Measurements from ENCODE around the gene MINAR2. TPM values are rescaled to one million over a fixed set of nuclear protein-coding genes. Genes with fewer than 3 reads are reported as not detected.

Gene MINAR2
- total RNA-seq (2021) (not detected in 3 replicates), Bru-seq, nascent RNA (percentile 33 among the genes with signal in this experiment)
- long read RNA-seq, experiment 1, partial matches to known transcripts, result 1 of 2 reads
- long read RNA-seq, experiment 1, other reads (novel, unspliced or antisense), result 1 of 2 reads
- long read RNA-seq, experiment 2, result 0 reads
- long read RNA-seq, experiment 3, result 0 reads

DNA sequence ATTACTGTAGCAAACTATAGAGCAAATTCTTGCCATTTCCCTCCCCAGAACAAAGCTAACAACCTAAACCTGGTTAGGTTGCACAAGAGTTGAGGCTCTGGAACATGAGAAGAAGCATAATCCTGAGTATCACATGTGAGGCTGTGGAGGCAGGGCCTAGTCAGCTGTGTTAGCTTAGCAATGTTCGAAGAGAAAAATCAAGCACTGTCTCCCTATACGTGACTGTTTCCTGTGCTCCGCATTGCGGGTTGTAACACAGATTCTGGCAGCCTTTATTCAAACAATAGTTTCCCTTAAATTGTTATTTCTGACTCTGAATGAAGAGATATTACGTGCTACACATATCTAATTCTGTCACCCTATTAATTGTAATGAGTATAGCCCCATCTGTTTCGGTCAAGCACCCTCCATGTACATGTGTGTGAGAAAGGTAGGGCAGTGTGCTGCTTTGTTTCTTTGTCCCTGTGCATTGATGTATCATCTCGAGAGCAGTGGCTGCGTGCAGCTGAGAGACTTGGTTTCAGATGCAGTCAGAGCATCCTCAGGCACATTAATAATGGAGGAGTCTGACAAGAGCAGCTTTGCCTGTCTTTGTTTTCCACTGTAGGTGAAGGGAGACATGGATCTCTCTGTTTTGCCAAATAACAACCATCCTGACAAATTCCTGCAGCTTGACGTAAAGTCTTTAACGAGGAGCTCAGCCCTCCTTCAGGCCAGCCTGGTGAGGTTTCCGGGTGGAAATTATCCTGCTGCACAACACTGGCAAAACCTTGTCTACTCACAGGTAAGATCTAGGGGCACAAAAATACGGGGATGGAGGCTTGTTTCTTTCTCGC lies at the start of gene MINAR2:
Gene MINAR2 (plus strand): TSS at position 523 of the 836 bp plus-strand sequence. CDS start 97 bp downstream, at position 620.
- no peak for DNase-seq (ENCODE audit: low spot score)
- TF ChIP-seq ZNF396 (CRISPR knock-in tag; IDR thresholded peaks at IDR 0.05; ENCODE audit: borderline replicate concordance) (no peak), AR (CRISPR knock-in tag; IDR thresholded peaks at IDR 0.05) (no peak), STAT6 (CRISPR knock-in tag; conservative IDR thresholded peaks at IDR 0.05; ENCODE audit: low read depth) (no peak), FOXK1 (CRISPR knock-in tag; IDR thresholded peaks at IDR 0.05) (no peak), ZNF219 (CRISPR knock-in tag; IDR thresholded peaks at IDR 0.05; ENCODE audit: borderline replicate concordance) (no peak), ZNF425 (CRISPR knock-in tag; conservative IDR thresholded peaks at IDR 0.05) (no peak), ZNF263 (CRISPR knock-in tag; IDR thresholded peaks at IDR 0.05; ENCODE audit: low read depth) (no peak), ZNF423 (CRISPR knock-in tag; IDR thresholded peaks at IDR 0.05) (no peak), CTCF (IDR thresholded peaks at IDR 0.05) (no peak), HMGA2 (CRISPR knock-in tag; IDR thresholded peaks at IDR 0.05) (no peak)
- TF ChIP-seq, protein P1, sequence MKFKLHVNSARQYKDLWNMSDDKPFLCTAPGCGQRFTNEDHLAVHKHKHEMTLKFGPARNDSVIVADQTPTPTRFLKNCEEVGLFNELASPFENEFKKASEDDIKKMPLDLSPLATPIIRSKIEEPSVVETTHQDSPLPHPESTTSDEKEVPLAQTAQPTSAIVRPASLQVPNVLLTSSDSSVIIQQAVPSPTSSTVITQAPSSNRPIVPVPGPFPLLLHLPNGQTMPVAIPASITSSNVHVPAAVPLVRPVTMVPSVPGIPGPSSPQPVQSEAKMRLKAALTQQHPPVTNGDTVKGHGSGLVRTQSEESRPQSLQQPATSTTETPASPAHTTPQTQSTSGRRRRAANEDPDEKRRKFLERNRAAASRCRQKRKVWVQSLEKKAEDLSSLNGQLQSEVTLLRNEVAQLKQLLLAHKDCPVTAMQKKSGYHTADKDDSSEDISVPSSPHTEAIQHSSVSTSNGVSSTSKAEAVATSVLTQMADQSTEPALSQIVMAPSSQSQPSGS (CRISPR knock-in tag; IDR thresholded peaks at IDR 0.05; ENCODE audit: borderline replicate concordance, low read depth), result no peak
- Mint-ChIP-seq H3K4me1 (peaks cover 3% of the 10 kb centered on the region), H3K4me3 (no peak within 1 kb of the TSS), H3K27me3 (ENCODE audit: low read depth) (no peaks in the 10 kb centered on the region), H3K27ac (0 out of 2 replicates have a peak within 1 kb of the TSS, but pooled peaks have one; percentile 22), H3K36me3 (no peaks in the 10 kb centered on the region), H3K9me3 (no peaks in the 10 kb centered on the region)
- peak; percentile 30 for ATAC-seq
- CTCF ChIA-PET, result no interaction called here
- POLR2A ChIA-PET, result interaction anchor here (0.6 kb wide), 1 partner anchor 19 kb away, joined by 3 read pairs; no protein-coding TSS in a partner anchor

- no peak for DNase-seq (ENCODE audit: low spot score)
- Mint-ChIP-seq H3K9me3 (no peaks in the 10 kb centered on the region), H3K4me1 (no peaks in the 10 kb centered on the region), H3K36me3 (peaks cover 14% of the 10 kb centered on the region), H3K27ac (no peak overlapping the region), H3K27me3 (ENCODE audit: low read depth) (no peaks in the 10 kb centered on the region), H3K4me3 (no peak overlapping the region)
- CTCF ChIA-PET, result no interaction called here
- POLR2A ChIA-PET, result no interaction called here
- ATAC-seq, result no peak
- TF ChIP-seq TP53 (CRISPR knock-in tag; IDR thresholded peaks at IDR 0.05), result no peak
- TF ChIP-seq ELF4 (CRISPR knock-in tag; IDR thresholded peaks at IDR 0.05; ENCODE audit: low read depth), result no peak
- no peak for TF ChIP-seq NFYB (CRISPR knock-in tag; conservative IDR thresholded peaks at IDR 0.05; ENCODE audit: low read depth)
- no peak for TF ChIP-seq HMGA2 (CRISPR knock-in tag; IDR thresholded peaks at IDR 0.05)
- no peak for TF ChIP-seq PRDM15 (CRISPR knock-in tag; IDR thresholded peaks at IDR 0.05)
- TF ChIP-seq FOXP1 (CRISPR knock-in tag; IDR thresholded peaks at IDR 0.05; ENCODE audit: borderline replicate concordance), result no peak
These were observed 49.2 kb upstream of the MINAR2 start for GRCh38 chr5:129698661-129699060.
